GM19328 (cell line): Measurements from ENCODE around the gene TM9SF1.
A peak's percentile ranks its signal among the peaks of the same experiment; 100 is the strongest.

ENCODE experiments used
- ATAC-seq: cut with Tn5 transposase; IDR thresholded peaks from one replicate; pipeline ENCODE4 v1.9.1; 2021; ENCODE audit warnings: mild to moderate bottlenecking, moderate library complexity; ENCODE audit not compliant: unreplicated experiment

The TM9SF1 gene, protein sequence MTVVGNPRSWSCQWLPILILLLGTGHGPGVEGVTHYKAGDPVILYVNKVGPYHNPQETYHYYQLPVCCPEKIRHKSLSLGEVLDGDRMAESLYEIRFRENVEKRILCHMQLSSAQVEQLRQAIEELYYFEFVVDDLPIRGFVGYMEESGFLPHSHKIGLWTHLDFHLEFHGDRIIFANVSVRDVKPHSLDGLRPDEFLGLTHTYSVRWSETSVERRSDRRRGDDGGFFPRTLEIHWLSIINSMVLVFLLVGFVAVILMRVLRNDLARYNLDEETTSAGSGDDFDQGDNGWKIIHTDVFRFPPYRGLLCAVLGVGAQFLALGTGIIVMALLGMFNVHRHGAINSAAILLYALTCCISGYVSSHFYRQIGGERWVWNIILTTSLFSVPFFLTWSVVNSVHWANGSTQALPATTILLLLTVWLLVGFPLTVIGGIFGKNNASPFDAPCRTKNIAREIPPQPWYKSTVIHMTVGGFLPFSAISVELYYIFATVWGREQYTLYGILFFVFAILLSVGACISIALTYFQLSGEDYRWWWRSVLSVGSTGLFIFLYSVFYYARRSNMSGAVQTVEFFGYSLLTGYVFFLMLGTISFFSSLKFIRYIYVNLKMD

GRCh38 chr14:24195186-24196070 is at the start of gene TM9SF1:
TSS of gene TM9SF1 (minus strand) at chr14:24195441. CDS start at chr14:24195019, 422 bp downstream.
- ATAC-seq, result peak; percentile 82

- ATAC-seq, result no peak
Measured at GRCh38 chr14:24243336-24243836, 48.1 kb upstream of the TM9SF1 start.

- ATAC-seq, result peak; percentile 79
Measured at GRCh38 chr14:24241829-24242443, 46.7 kb upstream of the TM9SF1 start.

DNA sequence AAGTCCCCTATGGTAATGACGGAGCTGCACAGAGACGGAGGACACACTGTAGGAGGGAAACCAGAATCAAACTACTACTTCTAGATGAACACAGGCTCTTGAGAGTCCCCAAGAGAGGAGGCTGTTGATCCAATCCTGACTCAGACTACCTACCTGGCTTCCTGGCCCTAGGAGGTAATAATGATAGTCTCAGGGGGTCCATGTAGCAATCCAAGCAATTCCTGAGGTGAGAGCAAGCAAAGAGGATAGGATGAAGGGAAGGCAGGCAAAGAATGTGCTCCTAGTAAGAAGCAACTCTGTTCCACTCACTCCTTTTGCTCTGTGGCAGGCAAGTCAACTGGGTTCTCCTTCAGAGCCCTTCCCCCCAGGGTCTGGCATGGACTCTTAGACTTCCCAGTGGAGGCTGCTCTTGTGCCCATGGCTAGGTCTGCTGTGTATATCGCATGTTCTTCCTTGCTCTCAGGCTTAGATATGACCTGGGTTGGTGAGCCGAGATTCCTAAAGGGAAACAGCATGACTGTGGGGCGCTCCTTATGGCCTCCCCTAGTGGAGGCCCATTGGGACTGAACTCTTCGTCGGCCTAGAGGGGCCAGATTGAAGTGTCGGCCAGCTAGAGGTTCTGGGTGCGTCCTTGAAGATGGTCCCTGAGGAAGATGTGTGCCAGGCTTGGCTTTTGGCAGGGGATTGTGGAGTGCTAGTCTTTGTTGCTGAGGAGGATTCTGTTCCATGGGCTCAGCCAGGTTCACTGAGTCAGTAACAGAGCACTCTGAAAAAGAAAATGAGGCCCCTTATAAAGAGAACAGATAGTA is 45.1 kb upstream of the TM9SF1 start:
- no peak for ATAC-seq

DNA sequence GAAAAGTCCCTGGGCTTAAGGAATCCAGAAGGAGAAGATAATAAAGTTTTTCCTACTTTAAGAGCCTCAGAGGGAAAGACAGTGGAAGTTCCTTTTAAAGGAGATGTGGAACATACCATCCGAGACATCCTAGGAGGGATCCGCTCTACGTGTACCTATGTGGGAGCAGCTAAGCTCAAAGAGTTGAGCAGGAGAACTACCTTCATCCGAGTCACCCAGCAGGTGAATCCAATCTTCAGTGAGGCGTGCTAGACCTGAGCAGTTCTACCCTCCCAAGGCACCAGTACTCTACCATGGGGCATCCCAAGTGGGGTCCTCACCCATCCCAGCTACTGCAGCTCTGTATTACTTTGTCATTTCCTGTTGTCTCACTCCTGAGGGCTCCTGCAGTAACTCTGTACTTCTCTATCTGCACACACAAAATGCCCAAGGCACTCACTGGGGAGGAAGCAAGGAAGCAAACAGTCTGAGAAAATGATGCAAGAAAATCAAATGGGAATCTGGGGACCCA is 43.3 kb upstream of the TM9SF1 start:
- no peak for ATAC-seq

- no peak for ATAC-seq
Measured at GRCh38 chr14:24238123-24238522, 42.9 kb upstream of the TM9SF1 start.

DNA sequence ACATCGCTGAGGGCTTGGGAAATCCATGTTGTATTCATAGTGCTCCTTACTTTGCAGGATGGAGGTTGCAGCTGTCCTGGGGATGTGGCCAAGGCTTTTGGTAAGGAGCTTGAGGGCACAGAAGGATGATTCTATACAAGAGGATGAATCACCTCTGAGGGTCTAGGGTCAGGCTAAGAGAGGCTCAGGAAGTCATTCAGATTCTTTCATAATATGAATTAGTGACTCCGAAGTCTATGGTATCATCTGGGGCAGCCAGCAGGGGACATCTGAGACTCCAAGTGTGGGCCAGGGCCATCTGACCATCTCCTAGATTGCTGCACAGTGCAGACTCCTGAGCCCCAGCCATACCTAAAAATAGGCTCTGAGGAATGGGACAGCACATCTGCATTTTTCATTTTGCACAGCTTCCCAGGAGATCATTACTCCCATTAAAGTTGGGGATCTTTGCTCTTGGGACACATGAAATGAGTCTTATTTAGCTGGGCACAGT is 42.3 kb upstream of the TM9SF1 start:
- ATAC-seq, result no peak

GRCh38 chr14:24236689-24237462 is 41.6 kb upstream of the TM9SF1 start:
- ATAC-seq, result no peak

DNA sequence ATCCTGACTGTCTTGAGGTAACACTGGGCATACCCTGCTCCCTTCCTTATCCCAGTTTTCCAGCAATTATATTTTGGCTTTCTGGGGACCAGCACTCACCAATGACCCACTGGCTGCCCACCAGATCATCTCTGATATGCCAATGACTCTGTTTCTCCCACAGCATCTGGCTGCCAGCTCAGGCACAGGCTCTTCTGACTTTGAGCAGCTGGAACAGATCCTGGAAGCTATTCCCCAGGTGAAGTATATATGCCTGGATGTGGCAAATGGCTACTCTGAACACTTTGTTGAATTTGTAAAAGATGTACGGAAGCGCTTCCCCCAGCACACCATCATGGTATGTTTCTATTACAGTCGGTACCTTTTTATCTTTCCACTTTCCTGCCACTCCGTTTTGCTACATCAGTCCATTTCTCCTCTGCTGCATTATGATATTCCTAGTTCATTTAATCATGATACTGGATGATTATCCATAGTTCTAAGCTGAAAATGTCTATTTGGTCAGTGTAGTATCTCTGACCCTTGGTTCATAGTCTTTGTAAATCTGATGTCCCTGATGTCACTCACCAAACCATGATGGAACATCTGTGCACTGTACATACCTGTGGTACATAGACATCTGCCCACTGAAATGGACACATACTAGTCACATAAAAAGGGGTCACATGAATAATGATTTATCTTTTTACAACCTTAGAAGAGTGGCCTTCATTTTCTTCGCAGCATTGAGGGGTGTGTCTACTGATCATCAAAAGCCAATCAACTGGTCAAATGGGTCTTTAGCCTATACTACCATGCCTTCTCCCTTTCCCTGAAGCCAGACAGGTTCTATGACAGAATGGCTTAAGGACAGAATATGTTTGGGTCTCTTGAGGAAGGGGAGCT is 40.8 kb upstream of the TM9SF1 start:
- no peak for ATAC-seq

GRCh38 chr14:24234095-24235005 is 39.1 kb upstream of the TM9SF1 start:
- ATAC-seq, result no peak

DNA sequence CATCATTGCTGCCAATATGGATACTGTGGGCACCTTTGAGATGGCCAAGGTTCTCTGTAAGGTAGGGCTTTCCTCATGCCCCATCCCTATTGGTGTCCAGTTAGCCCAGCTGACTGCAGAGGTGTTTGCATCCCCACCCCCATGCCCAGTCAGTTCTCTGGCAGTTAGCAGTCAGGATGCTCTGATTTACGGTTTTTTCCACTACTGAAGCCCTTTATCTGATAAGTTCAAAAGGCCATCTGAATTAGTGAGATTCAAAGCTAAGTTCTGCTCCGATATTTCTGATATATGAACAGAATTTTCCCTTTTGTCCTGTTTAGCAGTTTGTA is 38.3 kb upstream of the TM9SF1 start:
- no peak for ATAC-seq

DNA sequence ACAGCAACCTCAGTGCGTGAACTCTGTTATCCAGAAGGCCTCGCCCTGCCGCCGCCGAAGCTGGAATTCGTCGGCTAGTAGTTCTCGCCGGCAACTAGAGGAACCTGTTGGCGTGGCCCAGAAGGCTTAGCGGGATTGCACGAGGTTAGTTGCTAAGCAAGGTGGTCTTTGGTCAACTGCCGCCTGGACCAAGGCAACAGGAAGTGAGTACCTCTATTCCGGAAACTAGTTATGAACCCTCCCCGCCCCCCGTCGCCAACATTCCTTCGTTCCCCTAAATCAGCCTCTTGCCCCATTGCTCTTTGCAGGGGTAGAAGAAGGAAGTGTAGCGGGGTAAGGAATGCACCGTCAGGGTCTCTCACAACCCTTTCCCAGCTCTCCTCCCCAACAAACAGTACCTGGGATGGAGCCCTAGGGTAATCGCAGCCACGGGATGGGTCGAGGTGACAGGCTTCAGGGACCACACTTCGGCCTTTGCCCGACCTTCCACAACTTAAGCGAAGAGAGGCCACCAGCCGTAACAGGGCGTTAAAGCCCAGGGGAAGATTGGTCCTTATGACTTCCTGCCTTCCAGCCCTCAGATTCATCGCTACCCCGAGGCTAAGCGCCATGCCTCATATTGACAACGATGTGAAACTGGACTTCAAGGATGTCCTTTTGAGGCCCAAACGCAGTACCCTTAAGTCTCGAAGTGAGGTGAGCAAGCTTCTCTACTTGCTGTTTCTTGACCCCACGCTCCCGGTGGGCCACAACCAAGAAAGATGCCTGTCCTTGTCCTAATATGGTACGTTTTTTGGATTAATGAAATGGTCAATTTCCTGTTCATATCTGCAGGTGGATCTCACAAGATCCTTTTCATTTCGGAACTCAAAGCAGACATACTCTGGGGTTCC is 37.6 kb upstream of the TM9SF1 start, which contains the start of gene GMPR2:
GMPR2 (plus strand) TSS at position 285 of the 893 bp plus-strand sequence; CDS start at position 610, 325 bp downstream.
- ATAC-seq, result peak; percentile 51

GRCh38 chr14:24232121-24232644 is 36.9 kb upstream of the TM9SF1 start, which contains the start of gene NEDD8:
TSS of gene NEDD8 (minus strand) at chr14:24232367. CDS start at chr14:24232267, 100 bp downstream.
- peak; percentile 68 for ATAC-seq

DNA sequence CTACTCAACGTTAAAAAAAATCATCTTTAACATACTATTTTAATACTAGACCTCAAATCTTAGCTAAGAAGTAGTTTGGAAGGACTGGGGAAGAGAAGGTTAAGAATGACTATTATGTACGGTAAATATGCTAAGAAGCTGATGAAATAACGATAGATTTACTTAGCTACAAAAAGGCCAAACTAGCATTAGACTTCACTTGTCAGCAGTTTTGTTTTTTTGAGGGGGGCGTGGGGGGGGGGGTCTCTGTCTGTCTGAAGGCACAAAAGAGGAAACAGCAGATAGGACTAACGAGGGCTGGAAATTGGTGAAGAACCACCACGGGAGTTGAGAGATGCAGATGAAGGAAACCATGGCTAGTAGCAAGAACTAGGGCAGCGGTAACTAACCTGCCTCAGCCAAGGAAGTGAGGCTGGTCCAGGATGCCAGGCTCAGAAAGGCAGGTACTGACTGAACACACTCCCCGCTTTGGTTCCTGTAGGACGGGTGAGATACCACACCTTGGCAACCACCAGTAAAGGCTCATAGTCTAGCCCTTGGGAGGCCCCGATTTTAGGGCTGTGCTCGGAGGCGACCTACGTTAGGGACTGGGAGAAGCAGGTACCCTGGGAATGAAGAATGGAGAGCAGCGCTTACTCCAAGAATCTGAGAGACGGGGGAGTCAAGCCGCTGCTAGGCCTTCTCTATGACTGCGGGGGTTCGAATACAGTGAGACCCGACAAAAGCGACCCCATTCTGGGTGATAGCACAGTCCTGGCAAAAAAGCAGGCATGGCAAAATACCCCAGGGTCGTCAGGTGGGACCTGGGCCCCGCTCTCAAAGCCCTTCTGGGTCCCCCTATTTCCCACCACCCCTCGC is 36.3 kb upstream of the TM9SF1 start:
- no peak for ATAC-seq
